Thymus (tissue), 11 donors: Measurements from ENCODE around the gene DTX3L. TPM values are rescaled to one million over a fixed set of nuclear protein-coding genes. Genes with fewer than 3 reads are reported as not detected.
"Not testable (repeated sequence)": the region's sequence is repeated elsewhere in the genome, so short reads cannot be mapped to it uniquely, and the experiment has no call there.

Experiments
- DNase-seq, 9 donors: peaks; one replicate each; pipeline ENCODE4 v3.0.0-alpha.2; 2013; ENCODE audit warnings: low spot score in 9 of 9, low read depth in 6 of 9, missing footprints in 1 of 9
- H3K27ac ChIP-seq, 2 donors: one replicate each; pipeline ENCODE4 v1.5.1; 2013; ENCODE audit warnings: control low read depth in 1 of 2, low read depth in 1 of 2, low read length in 1 of 2, mild to moderate bottlenecking in 1 of 2, moderate library complexity in 1 of 2
- H3K27me3 ChIP-seq, 2 donors: one replicate each; pipeline ENCODE4 v1.5.1; 2013; ENCODE audit warnings: low read length in 1 of 2; ENCODE audit not compliant: control insufficient read depth in 2 of 2, insufficient read depth in 1 of 2
- H3K36me3 ChIP-seq, 2 donors: one replicate each; pipeline ENCODE4 v1.5.1; 2013; ENCODE audit warnings: low read length in 1 of 2, mild to moderate bottlenecking in 1 of 2, moderate library complexity in 1 of 2; ENCODE audit not compliant: control insufficient read depth in 2 of 2, insufficient read depth in 2 of 2
- H3K4me1 ChIP-seq, 2 donors: one replicate each; pipeline ENCODE4 v1.5.1; 2013; ENCODE audit warnings: low read length in 2 of 2; ENCODE audit not compliant: control insufficient read depth in 2 of 2, insufficient read depth in 2 of 2
- H3K4me3 ChIP-seq, 2 donors: one replicate each; pipeline ENCODE4 v1.5.1; 2013; ENCODE audit warnings: low read length in 2 of 2, control low read depth in 1 of 2, mild to moderate bottlenecking in 1 of 2
- H3K9me3 ChIP-seq, 2 donors: one replicate each; pipeline ENCODE4 v1.5.1; 2013; ENCODE audit warnings: low read length in 1 of 2, mild to moderate bottlenecking in 1 of 2; ENCODE audit not compliant: control insufficient read depth in 2 of 2, insufficient read depth in 1 of 2
- WGBS: extraction: QIAGEN DNeasy Blood & Tissue Kit; methylation state at CpG from one replicate; pipeline ENCODE4 v1.1.7; 2013; 5-methylcytosine and 5-hydroxymethylcytosine counted together
- polyA plus RNA-seq: library from polyadenylated mRNA; stranded (reverse); fragments of 200-250 nt; gene quantifications from one replicate; pipeline ENCODE4 v1.2.3, GENCODE V29; 2013
- total RNA-seq: library from RNA; stranded (reverse); fragments of 120-200 nt; gene quantifications from one replicate; pipeline ENCODE4 v1.2.4, GENCODE V29; 2013
- donor health status: healthy.

Gene DTX3L
- total and polyA plus RNA-seq, 2 donors: 19.6 to 23.0 TPM

- no peaks in the 10 kb centered on the region for H3K9me3 ChIP-seq
- H3K27ac ChIP-seq: no peak overlapping the region
- no peaks in the 10 kb centered on the region for H3K4me1 ChIP-seq
- H3K36me3 ChIP-seq: peaks cover 30 to 85% of the 10 kb centered on the region in 2 donors
- H3K4me3 ChIP-seq: no peak overlapping the region
- no peaks in the 10 kb centered on the region for H3K27me3 ChIP-seq
- no peak for DNase-seq
- WGBS: 97% methylated on average over 6 of the region's 6 CpGs
Measured at GRCh38 chr3:122555275-122556071, 8.7 kb upstream of the DTX3L start.

DNA sequence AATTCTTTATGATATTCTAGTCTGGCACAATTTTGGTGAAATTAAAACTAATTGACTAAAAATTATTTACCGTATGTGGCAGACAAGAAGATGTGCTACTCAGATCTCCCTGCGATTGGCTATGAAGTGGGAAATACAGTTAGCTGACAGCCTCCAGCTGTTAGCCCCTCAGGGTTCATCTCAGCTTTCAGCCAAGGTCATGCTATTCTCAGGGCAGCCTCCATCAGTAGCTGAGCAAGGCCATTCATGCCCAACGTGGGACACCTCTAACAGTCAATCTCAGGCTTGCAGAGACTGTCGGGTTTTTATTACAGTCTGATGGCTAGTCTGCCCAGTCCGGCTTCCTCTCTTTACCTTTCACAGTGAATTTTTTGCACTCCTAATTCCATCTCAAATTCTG is 6.8 kb upstream of the DTX3L start:
- Histone ChIP-seq H3K4me3 (no peak overlapping the region), H3K27me3 (no peaks in the 10 kb centered on the region), H3K27ac (no peak overlapping the region), H3K36me3 (peaks cover 25 to 71% of the 10 kb centered on the region in 2 donors), H3K4me1 (peaks cover 0 to 6% of the 10 kb centered on the region in 2 donors), H3K9me3 (no peaks in the 10 kb centered on the region)
- WGBS: 98% methylated on average over 5 of the region's 5 CpGs
- no peak for DNase-seq

- H3K27ac ChIP-seq: no peak overlapping the region
- no peaks in the 10 kb centered on the region for H3K27me3 ChIP-seq
- 98% methylated on average over 6 of the region's 6 CpGs for WGBS
- no peak overlapping the region for H3K4me3 ChIP-seq
- H3K9me3 ChIP-seq: no peaks in the 10 kb centered on the region
- peaks cover 4 to 14% of the 10 kb centered on the region in 2 donors for H3K4me1 ChIP-seq
- H3K36me3 ChIP-seq: peaks cover 25 to 59% of the 10 kb centered on the region in 2 donors
- DNase-seq: no peak
Measured at GRCh38 chr3:122558605-122559004, 5.5 kb upstream of the DTX3L start.

DNA sequence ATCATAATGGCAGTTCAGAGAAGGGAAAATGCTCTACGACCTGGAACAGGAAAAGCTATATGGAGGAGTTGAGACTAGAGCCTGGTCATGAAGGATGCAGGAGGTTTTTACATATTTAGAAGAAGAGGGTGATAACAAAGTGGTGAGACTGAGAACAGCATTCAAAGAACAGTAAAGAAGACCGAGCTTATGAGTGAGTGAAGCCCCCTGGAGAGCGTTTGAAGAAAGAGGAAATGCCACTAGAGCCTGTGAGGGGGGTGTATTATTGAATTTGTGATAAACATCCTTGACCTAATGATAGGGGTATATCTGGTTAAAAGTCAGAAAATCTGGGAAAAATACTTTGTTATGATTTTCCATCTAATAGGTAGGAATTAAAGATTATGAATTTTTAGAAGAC is 4.2 kb upstream of the DTX3L start:
- DNase-seq: no peak
- Histone ChIP-seq H3K36me3 (peaks cover 22 to 48% of the 10 kb centered on the region in 2 donors), H3K27me3 (no peaks in the 10 kb centered on the region), H3K4me1 (peaks cover 4 to 16% of the 10 kb centered on the region in 2 donors), H3K27ac (no peak overlapping the region), H3K4me3 (no peak overlapping the region), H3K9me3 (no peaks in the 10 kb centered on the region)
- WGBS: 93% methylated on average over 3 of the region's 3 CpGs

DNA sequence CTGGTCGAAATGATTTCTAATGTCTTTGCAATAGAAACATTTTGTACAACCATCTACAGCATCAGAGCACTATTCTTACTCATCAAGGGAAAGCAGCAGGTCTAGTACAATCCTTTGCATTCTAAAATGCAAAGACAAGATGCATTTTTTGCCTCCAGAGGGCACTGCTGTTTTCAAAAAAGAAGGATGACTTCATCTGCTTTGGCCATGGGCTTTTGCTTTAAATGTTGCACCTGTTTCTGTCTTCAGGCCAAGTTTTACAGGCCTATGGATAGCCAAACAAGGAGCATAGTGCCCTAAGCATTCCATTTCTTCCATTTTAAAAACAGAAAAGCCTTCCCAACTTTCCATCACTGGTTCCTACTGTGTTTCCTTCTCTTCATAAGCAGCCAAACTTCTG is 3.5 kb upstream of the DTX3L start:
- Histone ChIP-seq H3K4me1 (peaks cover 4 to 19% of the 10 kb centered on the region in 2 donors), H3K9me3 (no peaks in the 10 kb centered on the region), H3K36me3 (peaks cover 18 to 43% of the 10 kb centered on the region in 2 donors), H3K27ac (no peak overlapping the region), H3K4me3 (no peak overlapping the region), H3K27me3 (no peaks in the 10 kb centered on the region)
- peak; percentile 47 to 89 (median 64) for DNase-seq
- WGBS: 93% methylated on average over 1 of the region's 1 CpG

DNA sequence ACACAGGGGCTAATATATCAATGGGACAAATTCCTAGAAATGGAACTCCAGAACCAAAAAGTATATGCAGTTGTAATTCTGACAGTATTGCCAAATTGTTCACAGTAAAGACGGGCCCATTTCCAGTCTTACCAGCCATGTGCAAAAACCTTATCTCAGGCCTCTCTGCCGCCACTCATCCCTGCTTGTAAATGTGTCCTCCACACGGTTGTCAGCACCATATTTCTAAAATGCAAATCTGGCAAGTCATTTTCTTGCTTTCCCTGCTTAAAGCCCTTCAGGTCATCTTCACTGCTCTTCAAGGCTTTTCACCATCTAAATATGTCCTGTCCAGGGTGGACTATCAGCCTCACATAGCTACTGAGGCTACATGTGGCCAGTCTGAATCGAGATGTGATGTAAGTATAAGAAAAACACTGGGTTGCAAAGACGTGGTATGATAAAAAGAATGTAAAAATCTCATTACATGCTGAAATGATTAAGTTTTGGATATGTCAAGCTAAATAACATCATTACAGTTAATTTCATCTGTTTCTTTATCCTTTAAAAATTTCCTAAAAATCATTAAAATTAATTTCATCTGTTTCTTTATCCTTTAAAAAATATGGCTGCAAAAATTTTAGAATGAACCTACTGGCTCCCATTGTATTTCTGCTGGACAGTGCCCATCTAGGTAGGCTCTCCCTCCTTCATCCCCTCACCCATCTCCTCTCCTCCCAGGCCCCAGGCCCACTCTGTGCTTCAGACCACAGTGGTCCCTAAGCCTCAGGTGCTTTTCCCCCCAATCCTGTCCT is 1.0 kb upstream of the DTX3L start:
- 81% methylated on average over 5 of the region's 5 CpGs for WGBS
- peaks cover 4 to 25% of the 10 kb centered on the region in 2 donors for H3K4me1 ChIP-seq
- no peaks in the 10 kb centered on the region for H3K27me3 ChIP-seq
- DNase-seq: no peak
- H3K36me3 ChIP-seq: peaks cover 16 to 41% of the 10 kb centered on the region in 2 donors
- no peaks in the 10 kb centered on the region for H3K9me3 ChIP-seq
- H3K4me3 ChIP-seq: peak overlapping the region; percentile 74 to 94
- H3K27ac ChIP-seq: peak overlapping the region; percentile 89 to 98

GRCh38 chr3:122563717-122564025 is 467 bp upstream of the DTX3L start:
- WGBS: 15% methylated on average over 5 of the region's 5 CpGs
- Histone ChIP-seq H3K27ac (peak overlapping the region; percentile 89 to 98), H3K27me3 (no peaks in the 10 kb centered on the region), H3K36me3 (peaks cover 13 to 40% of the 10 kb centered on the region in 2 donors), H3K4me3 (peak overlapping the region; percentile 74 to 94), H3K9me3 (no peaks in the 10 kb centered on the region), H3K4me1 (peaks cover 4 to 25% of the 10 kb centered on the region in 2 donors)
- DNase-seq: peak in 3 of 9 donors; percentile 15 to 22 (median 15)

GRCh38 chr3:122568131-122568530 is 4.0 kb downstream of the DTX3L start:
- H3K27me3 ChIP-seq, DNase-seq, H3K4me3 ChIP-seq, H3K9me3 ChIP-seq: not testable (repeated sequence)
- Histone ChIP-seq H3K4me1 (peaks cover under 1 to 15% of the 10 kb centered on the region in 2 donors), H3K36me3 (peaks cover 16 to 70% of the 10 kb centered on the region in 2 donors), H3K27ac (peak overlapping the region in 1 of 2 donors; percentile 14)
- 97% methylated on average over 7 of the region's 7 CpGs for WGBS

GRCh38 chr3:122568755-122569154 is 4.6 kb downstream of the DTX3L start:
- Histone ChIP-seq H3K4me1 (peaks cover 0 to 9% of the 10 kb centered on the region in 2 donors), H3K4me3 (no peak overlapping the region), H3K27me3 (no peaks in the 10 kb centered on the region), H3K27ac (peak overlapping the region; percentile 14 to 36), H3K9me3 (no peaks in the 10 kb centered on the region), H3K36me3 (peaks cover 18 to 73% of the 10 kb centered on the region in 2 donors)
- WGBS: 83% methylated on average over 3 of the region's 3 CpGs
- no peak for DNase-seq
